Stimulated activated CD4-positive, alpha-beta T cell treated with anti-CD3 and anti-CD28 coated beads, Interleukin-2, amount 100 ng/mL, for 48 hours (primary cell): ENCODE measurements around the gene ACOT11.
"Not testable (repeated sequence)": the region's sequence is repeated elsewhere in the genome, so short reads cannot be mapped to it uniquely, and the experiment has no call there.

Experiments
- DNase-seq, 2 donors: peaks; one replicate each; pipeline ENCODE4 v3.0.0-alpha.2; 2020

Gene ACOT11

GRCh38 chr1:54611621-54612020 is 63.6 kb downstream of the ACOT11 start:
- DNase-seq = no peak

GRCh38 chr1:54614024-54614423 is 66.0 kb downstream of the ACOT11 start:
- DNase-seq = no peak

- DNase-seq = no peak
These were observed 66.5 kb downstream of the ACOT11 start for GRCh38 chr1:54614563-54614962.

- DNase-seq = no peak
These were observed 67.7 kb downstream of the ACOT11 start for GRCh38 chr1:54615531-54616279.

- no peak for DNase-seq
These were observed 71.7 kb downstream of the ACOT11 start for GRCh38 chr1:54619749-54620148.

- no peak for DNase-seq
These were observed 75.4 kb downstream of the ACOT11 start, which contains the start of gene FAM151A for GRCh38 chr1:54623216-54624007. FAM151A (minus strand) TSS chr1:54623525; CDS start chr1:54623395, 130 bp downstream.

GRCh38 chr1:54624466-54625464 is 76.7 kb downstream of the ACOT11 start:
- no peak for DNase-seq

GRCh38 chr1:54627196-54627595 is 79.2 kb downstream of the ACOT11 start:
- DNase-seq = no peak

GRCh38 chr1:54635804-54636203 is 87.8 kb downstream of the ACOT11 start:
- DNase-seq = not testable (repeated sequence)

GRCh38 chr1:54636461-54637446 is 88.7 kb downstream of the ACOT11 start:
- not testable (repeated sequence) for DNase-seq

- no peak for DNase-seq
These were observed 92.3 kb downstream of the ACOT11 start for GRCh38 chr1:54640361-54640760.

GRCh38 chr1:54640863-54641836 is 93.1 kb downstream of the ACOT11 start, which contains the start of gene MROH7:
MROH7 (plus strand) TSS chr1:54641786; CDS start chr1:54652927, 11,141 bp downstream.
- DNase-seq = no peak

GRCh38 chr1:54643736-54644135 is 95.7 kb downstream of the ACOT11 start:
- DNase-seq = no peak

GRCh38 chr1:54645806-54646676 is 98.0 kb downstream of the ACOT11 start:
- no peak for DNase-seq

GRCh38 chr1:54649130-54649898 is 101.3 kb downstream of the ACOT11 start:
- no peak for DNase-seq

- no peak for DNase-seq
These were observed 101.9 kb downstream of the ACOT11 start for GRCh38 chr1:54649921-54650320.

GRCh38 chr1:54650417-54650816 is 102.4 kb downstream of the ACOT11 start:
- DNase-seq = no peak

GRCh38 chr1:54651608-54652007 is 103.6 kb downstream of the ACOT11 start:
- no peak for DNase-seq
